Measurements from ENCODE around the gene RPS6KA6.
"Not testable (repeated sequence)": the region's sequence is repeated elsewhere in the genome, so short reads cannot be mapped to it uniquely, and the experiment has no call there.

The RPS6KA6 gene

DNA sequence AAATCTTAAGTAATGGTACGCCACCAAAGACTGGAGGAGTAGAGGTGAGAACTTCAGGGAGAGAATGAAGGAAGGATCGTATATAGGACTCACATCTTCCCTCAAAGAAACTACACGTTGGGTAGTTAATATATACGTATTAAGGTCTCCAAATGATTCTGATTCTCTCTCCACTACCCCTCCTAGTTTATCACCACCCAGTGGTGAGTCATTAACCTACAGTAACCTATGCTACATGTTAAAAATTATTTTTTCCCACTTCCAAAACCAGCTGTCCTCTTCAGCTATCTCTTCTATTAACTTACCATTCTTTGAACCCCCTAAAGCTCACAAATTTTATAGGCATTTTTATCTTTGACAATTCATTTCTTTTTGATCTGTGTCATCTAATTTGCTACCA is 69.7 kb downstream of the RPS6KA6 start:
- no peak overlapping the region for H3K4me3 ChIP-seq (ENCODE audit: low read depth, low read length)
- TF ChIP-seq, protein P1, sequence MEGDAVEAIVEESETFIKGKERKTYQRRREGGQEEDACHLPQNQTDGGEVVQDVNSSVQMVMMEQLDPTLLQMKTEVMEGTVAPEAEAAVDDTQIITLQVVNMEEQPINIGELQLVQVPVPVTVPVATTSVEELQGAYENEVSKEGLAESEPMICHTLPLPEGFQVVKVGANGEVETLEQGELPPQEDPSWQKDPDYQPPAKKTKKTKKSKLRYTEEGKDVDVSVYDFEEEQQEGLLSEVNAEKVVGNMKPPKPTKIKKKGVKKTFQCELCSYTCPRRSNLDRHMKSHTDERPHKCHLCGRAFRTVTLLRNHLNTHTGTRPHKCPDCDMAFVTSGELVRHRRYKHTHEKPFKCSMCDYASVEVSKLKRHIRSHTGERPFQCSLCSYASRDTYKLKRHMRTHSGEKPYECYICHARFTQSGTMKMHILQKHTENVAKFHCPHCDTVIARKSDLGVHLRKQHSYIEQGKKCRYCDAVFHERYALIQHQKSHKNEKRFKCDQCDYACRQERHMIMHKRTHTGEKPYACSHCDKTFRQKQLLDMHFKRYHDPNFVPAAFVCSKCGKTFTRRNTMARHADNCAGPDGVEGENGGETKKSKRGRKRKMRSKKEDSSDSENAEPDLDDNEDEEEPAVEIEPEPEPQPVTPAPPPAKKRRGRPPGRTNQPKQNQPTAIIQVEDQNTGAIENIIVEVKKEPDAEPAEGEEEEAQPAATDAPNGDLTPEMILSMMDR (IDR thresholded peaks at IDR 0.05; ENCODE audit: insufficient read depth, low read depth, low read length, missing control alignments): no peak
- DNase-seq (ENCODE audit: low read depth): no peak

DNA sequence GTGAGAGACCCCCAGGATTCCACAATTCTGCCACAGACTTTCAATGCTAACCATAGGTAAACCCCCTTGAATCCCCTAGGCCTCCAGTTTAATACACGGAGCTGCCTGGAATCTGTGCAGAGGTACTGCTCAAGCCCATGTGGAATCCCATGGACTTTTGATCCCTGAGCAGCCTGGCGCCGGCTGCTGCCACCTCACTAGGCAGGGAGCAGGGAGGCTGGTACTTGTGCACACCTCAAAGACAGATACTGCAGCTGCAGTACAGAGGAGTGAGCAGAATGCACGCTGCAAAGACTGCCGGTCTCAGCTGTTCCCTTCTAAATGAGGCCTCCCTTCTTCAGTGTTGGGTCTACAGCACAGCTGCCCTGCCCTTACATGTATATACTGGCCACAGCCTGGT is 79.4 kb downstream of the RPS6KA6 start:
- no peak overlapping the region for H3K4me3 ChIP-seq (ENCODE audit: low read depth, low read length)
- TF ChIP-seq, protein P1 (IDR thresholded peaks at IDR 0.05; ENCODE audit: insufficient read depth, low read depth, low read length, missing control alignments): no peak
- DNase-seq (ENCODE audit: low read depth): no peak

DNA sequence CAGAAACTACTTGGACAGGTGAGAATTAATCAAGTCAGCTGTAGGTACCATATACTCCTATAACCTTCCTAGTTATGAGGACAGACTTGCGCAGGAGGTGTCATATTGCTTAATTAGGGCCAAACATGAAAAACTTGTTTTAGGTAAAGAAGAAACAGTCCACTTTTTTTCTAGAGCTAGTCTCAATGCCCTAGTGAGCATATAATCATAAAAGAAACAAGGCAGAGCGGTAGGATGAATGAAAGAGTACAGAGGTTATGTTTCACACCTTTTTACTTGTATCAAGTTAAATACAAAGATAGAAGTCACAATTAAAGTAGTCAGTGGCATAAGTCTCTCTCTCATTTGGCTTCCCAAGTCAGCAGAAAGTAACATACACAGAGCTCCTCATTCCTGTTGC is 88.9 kb downstream of the RPS6KA6 start:
- no peak overlapping the region for H3K4me3 ChIP-seq (ENCODE audit: low read depth, low read length)
- TF ChIP-seq, protein P1 (IDR thresholded peaks at IDR 0.05; ENCODE audit: insufficient read depth, low read depth, low read length, missing control alignments): no peak
- DNase-seq (ENCODE audit: low read depth): no peak

DNA sequence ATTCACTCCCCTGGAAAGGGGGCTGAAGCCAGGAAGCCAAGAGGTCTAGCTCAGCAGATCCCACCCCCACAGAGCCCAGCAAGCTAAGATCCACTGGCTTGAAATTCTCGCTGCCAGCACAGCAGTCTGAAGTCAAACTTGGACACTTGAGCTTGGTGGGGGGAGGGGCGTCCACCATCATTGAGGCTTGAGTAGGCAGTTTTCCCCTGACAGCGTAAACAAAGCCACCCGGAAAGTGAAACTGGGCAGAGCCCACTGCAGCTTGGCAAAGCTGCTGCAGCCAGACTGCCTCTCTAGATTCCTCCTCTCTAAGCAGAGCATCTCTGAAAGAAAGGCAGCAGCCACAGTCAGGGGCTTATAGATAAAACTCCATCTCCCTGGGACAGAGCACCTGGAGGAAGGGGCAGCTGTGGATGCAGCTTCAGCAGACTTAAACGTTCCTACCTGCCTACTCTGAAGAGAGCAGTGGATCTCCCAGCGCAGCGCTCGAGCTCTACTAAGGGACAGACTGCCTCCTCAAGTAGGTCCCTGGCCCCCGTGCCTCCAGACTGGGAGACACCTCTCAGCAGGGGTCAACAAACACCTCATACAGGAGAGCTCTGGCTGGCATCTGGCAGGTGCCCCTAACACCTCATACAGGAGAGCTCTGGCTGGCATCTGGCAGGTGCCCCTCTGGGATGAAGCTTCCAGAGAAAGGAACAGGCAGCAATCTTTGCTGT is 108.4 kb downstream of the RPS6KA6 start:
- DNase-seq (ENCODE audit: low read depth); H3K4me3 ChIP-seq (ENCODE audit: low read depth, low read length): not testable (repeated sequence)

DNA sequence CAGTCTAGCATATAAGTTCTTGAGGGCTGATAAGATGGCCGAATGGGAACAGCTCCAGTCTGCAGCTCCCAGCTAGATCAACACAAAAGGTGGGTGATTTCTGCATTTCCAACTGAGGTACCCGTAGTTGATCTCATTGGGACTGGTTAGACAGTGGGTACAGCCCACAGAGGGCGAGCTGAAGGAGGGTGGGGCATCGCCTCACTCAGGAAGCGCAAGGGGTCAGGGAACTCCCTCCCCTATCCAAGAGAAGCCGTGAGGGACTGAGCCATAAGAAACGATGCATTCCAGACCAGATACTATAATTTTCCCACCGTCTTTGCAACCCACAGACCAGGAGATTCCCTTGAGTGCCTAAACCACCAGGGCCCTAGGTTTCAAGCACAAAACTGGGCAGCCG is 109.0 kb downstream of the RPS6KA6 start:
- TF ChIP-seq, protein P1 (IDR thresholded peaks at IDR 0.05; ENCODE audit: insufficient read depth, low read depth, low read length, missing control alignments): no peak
- DNase-seq (ENCODE audit: low read depth): no peak
- no peak overlapping the region for H3K4me3 ChIP-seq (ENCODE audit: low read depth, low read length)

DNA sequence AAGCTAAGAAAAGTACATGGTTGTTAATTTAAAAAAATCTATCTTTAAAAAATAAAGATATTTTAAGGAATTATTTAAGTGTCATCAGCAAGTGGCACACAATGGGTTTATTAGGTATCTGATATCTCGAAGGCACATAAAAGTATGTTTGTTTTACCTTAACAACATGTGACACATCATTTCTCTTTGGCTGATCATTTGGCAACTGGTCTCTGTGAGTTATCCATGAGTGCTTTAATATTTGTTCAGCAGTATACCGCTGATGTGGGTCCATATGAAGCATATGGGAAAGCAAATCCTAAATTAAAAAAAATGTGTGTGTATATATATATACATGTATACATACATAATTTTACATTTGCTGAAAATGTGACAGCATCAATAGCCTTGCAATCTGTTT is 123.2 kb downstream of the RPS6KA6 start:
- TF ChIP-seq, protein P1 (IDR thresholded peaks at IDR 0.05; ENCODE audit: insufficient read depth, low read depth, low read length, missing control alignments): no peak

DNA sequence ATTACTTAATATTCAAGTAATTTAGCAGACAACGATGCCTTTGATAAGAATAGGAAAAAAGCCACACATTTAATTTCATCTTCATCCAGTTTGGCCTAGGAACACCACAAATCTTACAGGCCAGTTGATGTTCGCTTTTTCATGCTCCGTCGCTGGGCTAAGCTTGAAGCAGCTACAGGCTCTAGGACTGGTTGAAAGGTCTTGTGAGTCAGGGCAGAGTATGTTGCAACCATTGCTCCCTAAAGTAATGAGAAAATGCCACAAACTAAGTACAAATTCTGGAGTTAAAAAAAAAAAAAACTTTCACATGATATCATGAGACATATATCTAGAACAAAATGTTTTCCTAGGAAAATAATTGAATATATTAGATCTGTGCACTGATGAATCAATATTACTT is 123.8 kb downstream of the RPS6KA6 start:
- no peak for DNase-seq (ENCODE audit: low read depth)
- H3K4me3 ChIP-seq (ENCODE audit: low read depth, low read length): no peak overlapping the region
- TF ChIP-seq, protein P1 (IDR thresholded peaks at IDR 0.05; ENCODE audit: insufficient read depth, low read depth, low read length, missing control alignments): no peak

More for the DNA sequence above, 123.2 kb downstream of the RPS6KA6 start:
- no peak overlapping the region for H3K4me3 ChIP-seq (ENCODE audit: low read depth, low read length)
- DNase-seq (ENCODE audit: low read depth): no peak

Data from GM12865 (cell line).